Keratinocyte (primary cell): ENCODE measurements around the gene NSG2. TPM values are rescaled to one million over a fixed set of nuclear protein-coding genes. Genes with fewer than 3 reads are reported as not detected.

Experiments
- DNase-seq: peaks from one replicate; pipeline ENCODE4 v3.0.0-alpha.2; 2011; ENCODE audit warnings: low read depth, missing footprints, low spot score
- FAIRE-seq: peaks from 2 replicates; lab custom pipeline; 2011; peaks lifted over from hg19 to GRCh38; lab: Jason Lieb, UNC
- H2AFZ ChIP-seq: 2 replicates; pipeline ENCODE4 v1.6.0; 2012; ENCODE audit warnings: low read length, control low read depth, inconsistent platforms; ENCODE audit not compliant: control insufficient read depth
- H3K27ac ChIP-seq: 2 replicates; pipeline ENCODE4 v1.5.1; 2011; ENCODE audit warnings: low read length; ENCODE audit not compliant: control insufficient read depth, insufficient read depth
- H3K27me3 ChIP-seq: 3 replicates; pipeline ENCODE4 v1.6.0; 2011; ENCODE audit warnings: low read length; ENCODE audit not compliant: control insufficient read depth, insufficient read depth; ENCODE audit errors: extremely low read depth
- H3K36me3 ChIP-seq, 2 experiments: 2 replicates in 1 of 2; 3 replicates in 1 of 2; pipeline ENCODE4 v1.5.1; 2011; ENCODE audit warnings: low read length in 2 of 2, mild to moderate bottlenecking in 1 of 2; ENCODE audit not compliant: control insufficient read depth in 2 of 2, insufficient read depth in 2 of 2; ENCODE audit errors: extremely low read depth in 1 of 2
- H3K4me1 ChIP-seq: 3 replicates; pipeline ENCODE4 v1.5.1; 2011; ENCODE audit warnings: low read length; ENCODE audit not compliant: control insufficient read depth, insufficient read depth; ENCODE audit errors: extremely low read depth
- H3K4me2 ChIP-seq: 3 replicates; pipeline ENCODE4 v1.6.0; 2011; ENCODE audit warnings: low read depth, low read length; ENCODE audit not compliant: control insufficient read depth, insufficient read depth; ENCODE audit errors: extremely low read depth
- H3K4me3 ChIP-seq, 3 experiments: fragments of 200-600 bp in 1 of 3; sonication (generic) in 1 of 3; 2 replicates in 2 of 3; 3 replicates in 1 of 3; pipeline ENCODE4 v1.5.1; 2011 to 2016; ENCODE audit warnings: low read length in 3 of 3, mild to moderate bottlenecking in 3 of 3, control low read depth in 2 of 3, inconsistent platforms in 1 of 3, low read depth in 1 of 3, mixed read lengths in 1 of 3, mixed run types in 1 of 3, moderate library complexity in 1 of 3; ENCODE audit not compliant: control insufficient read depth in 2 of 3, insufficient read depth in 2 of 3; ENCODE audit errors: extremely low read depth in 1 of 3
- H3K79me2 ChIP-seq: 2 replicates; pipeline ENCODE4 v1.6.0; 2012; ENCODE audit warnings: low read length; ENCODE audit not compliant: control insufficient read depth, insufficient read depth
- H3K9ac ChIP-seq: 3 replicates; pipeline ENCODE4 v1.6.0; 2011; ENCODE audit warnings: low read length; ENCODE audit not compliant: control insufficient read depth, insufficient read depth; ENCODE audit errors: extremely low read depth
- H3K9me1 ChIP-seq: 3 replicates; pipeline ENCODE4 v1.6.0; 2011; ENCODE audit warnings: low read length; ENCODE audit not compliant: control insufficient read depth, insufficient read depth; ENCODE audit errors: extremely low read depth
- H3K9me3 ChIP-seq: 2 replicates; pipeline ENCODE4 v1.5.1; 2012; ENCODE audit warnings: low read depth, low read length; ENCODE audit not compliant: control insufficient read depth
- H4K20me1 ChIP-seq: 3 replicates; pipeline ENCODE4 v1.6.0; 2011; ENCODE audit warnings: low read length; ENCODE audit not compliant: control insufficient read depth, insufficient read depth; ENCODE audit errors: extremely low read depth
- EZH2 ChIP-seq: IDR thresholded peaks from one replicate; pipeline ENCODE4 v1.6.1; 2012; ENCODE audit warnings: inconsistent platforms, mild to moderate bottlenecking, low read length, moderate library complexity
- dilution Hi-C: fragments of 300-500 bp; cut with MboI; formaldehyde crosslinking; loops from one replicate; pipeline ENCODE4 v1.7.0; 2020; ENCODE audit warnings: low sequenced_read_pairs; ENCODE audit not compliant: extremely low pct_ligation_motif_present
- polyA plus RNA-seq, 5 experiments: library from polyadenylated mRNA; depleted of rRNA in 3 of 5; stranded (reverse) in 3 of 5; stranded (forward) in 1 of 5; unstranded in 1 of 5; fragments of >200 nt; gene quantifications; 1 replicate in 1 of 5; 2 replicates in 3 of 5; 3 replicates in 1 of 5; pipeline versions ENCODE4 v1.2.1 to v1.2.3, GENCODE V29; 2011 to 2012; ENCODE audit warnings: missing spikeins in 2 of 5, low read depth in 1 of 5, low replicate concordance in 1 of 5
- TF ChIP-seq, protein P1 (sequence below), 3 experiments: IDR thresholded peaks in 1 of 3; conservative IDR thresholded peaks in 1 of 3; optimal IDR thresholded peaks in 1 of 3; 2 replicates in 2 of 3; 3 replicates in 1 of 3; pipeline versions ENCODE3 to v1.5.1; 2011; ENCODE audit warnings: low read length in 3 of 3, mild to moderate bottlenecking in 3 of 3, moderate library complexity in 2 of 3, control low read depth in 1 of 3, inconsistent platforms in 1 of 3; ENCODE audit not compliant: insufficient read depth in 2 of 3; ENCODE audit errors: extremely low read depth in 1 of 3

The NSG2 gene
- polyA plus RNA-seq, 1 donor (not counting 4 experiments of a cell fraction or from before 2014, with no cell fraction given) = not detected

DNA sequence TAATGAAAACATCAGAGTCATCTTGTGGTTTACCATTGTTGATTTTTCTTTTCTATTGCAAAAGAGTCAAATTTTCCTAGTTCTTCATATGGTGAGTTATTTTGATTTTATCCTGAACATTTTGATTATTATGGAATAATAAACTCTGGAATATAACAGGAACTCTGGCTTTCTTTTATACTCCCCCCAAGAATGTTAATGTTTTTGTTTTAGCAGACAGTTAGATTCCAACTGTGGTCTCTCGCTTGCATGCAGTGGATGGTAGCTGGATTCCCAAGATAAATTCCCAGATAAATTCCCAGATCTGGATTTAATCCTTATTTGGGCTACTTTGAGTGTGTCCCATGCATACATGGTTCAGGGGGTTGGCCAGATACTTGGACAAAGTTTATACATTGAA lies 109.8 kb downstream of the NSG2 start:
- Histone ChIP-seq H4K20me1 (no peaks in the 10 kb centered on the region), H3K36me3 (no peaks in the 10 kb centered on the region), H3K9me1 (no peaks in the 10 kb centered on the region), H3K4me1 (no peaks in the 10 kb centered on the region), H3K9me3 (no peaks in the 10 kb centered on the region), H3K27ac (no peak overlapping the region), H3K79me2 (no peaks in the 10 kb centered on the region), H2AFZ (no peak overlapping the region), H3K27me3 (no peaks in the 10 kb centered on the region), H3K9ac (no peak overlapping the region), H3K4me2 (no peak overlapping the region), H3K4me3 (no peak overlapping the region)
- FAIRE-seq = no peak
- DNase-seq = no peak
- TF ChIP-seq, protein P1, sequence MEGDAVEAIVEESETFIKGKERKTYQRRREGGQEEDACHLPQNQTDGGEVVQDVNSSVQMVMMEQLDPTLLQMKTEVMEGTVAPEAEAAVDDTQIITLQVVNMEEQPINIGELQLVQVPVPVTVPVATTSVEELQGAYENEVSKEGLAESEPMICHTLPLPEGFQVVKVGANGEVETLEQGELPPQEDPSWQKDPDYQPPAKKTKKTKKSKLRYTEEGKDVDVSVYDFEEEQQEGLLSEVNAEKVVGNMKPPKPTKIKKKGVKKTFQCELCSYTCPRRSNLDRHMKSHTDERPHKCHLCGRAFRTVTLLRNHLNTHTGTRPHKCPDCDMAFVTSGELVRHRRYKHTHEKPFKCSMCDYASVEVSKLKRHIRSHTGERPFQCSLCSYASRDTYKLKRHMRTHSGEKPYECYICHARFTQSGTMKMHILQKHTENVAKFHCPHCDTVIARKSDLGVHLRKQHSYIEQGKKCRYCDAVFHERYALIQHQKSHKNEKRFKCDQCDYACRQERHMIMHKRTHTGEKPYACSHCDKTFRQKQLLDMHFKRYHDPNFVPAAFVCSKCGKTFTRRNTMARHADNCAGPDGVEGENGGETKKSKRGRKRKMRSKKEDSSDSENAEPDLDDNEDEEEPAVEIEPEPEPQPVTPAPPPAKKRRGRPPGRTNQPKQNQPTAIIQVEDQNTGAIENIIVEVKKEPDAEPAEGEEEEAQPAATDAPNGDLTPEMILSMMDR (optimal IDR thresholded peaks at IDR 0.05 in 1 of 3, IDR thresholded peaks at IDR 0.05 in 1 of 3, conservative IDR thresholded peaks at IDR 0.05 in 1 of 3; ENCODE audit: extremely low read depth in 1 of 3, insufficient read depth in 2 of 3, low read length in 3 of 3) = no peak
- TF ChIP-seq EZH2 = no peak
- dilution Hi-C loops = no loop called here

DNA sequence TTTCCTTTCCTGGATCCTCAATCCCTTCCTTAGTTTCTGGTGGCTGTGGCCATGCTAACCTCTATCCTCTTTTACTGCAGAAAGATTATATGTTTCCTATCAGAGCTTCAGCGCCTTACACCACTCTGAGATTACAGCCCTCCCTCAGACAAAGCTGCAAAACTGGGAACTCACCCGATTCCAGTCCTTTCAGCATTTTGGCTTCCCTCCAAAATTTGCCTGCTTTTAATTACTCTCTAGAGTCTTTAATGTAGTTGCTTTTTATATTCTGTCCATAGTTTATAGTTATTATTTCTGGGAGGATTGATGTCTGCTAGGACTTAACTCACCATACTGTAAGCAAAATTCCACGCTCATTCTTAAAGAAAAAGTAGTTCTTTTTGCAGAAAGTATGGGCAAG lies 110.2 kb downstream of the NSG2 start:
- DNase-seq = no peak
- dilution Hi-C loops = no loop called here
- H3K27me3 ChIP-seq = no peaks in the 10 kb centered on the region
- H3K9ac ChIP-seq = no peak overlapping the region
- H3K36me3 ChIP-seq = no peaks in the 10 kb centered on the region
- no peaks in the 10 kb centered on the region for H3K9me3 ChIP-seq
- no peaks in the 10 kb centered on the region for H3K79me2 ChIP-seq
- no peak overlapping the region for H3K4me2 ChIP-seq
- H2AFZ ChIP-seq = no peak overlapping the region
- TF ChIP-seq, protein P1 (optimal IDR thresholded peaks at IDR 0.05 in 1 of 3, IDR thresholded peaks at IDR 0.05 in 1 of 3, conservative IDR thresholded peaks at IDR 0.05 in 1 of 3; ENCODE audit: extremely low read depth in 1 of 3, insufficient read depth in 2 of 3, low read length in 3 of 3) = no peak
- no peak for TF ChIP-seq EZH2
- FAIRE-seq = no peak
- no peaks in the 10 kb centered on the region for H3K9me1 ChIP-seq
- no peaks in the 10 kb centered on the region for H3K4me1 ChIP-seq
- H3K27ac ChIP-seq = no peak overlapping the region
- no peaks in the 10 kb centered on the region for H4K20me1 ChIP-seq
- no peak overlapping the region for H3K4me3 ChIP-seq
